NCI-H526 (cell line): ENCODE measurements around the gene TUB.

Experiments used
- DNase-seq, 2 experiments: peaks; one replicate each; lab custom pipeline; 2025; lab: John Stamatoyannopoulos, UW

The TUB gene

GRCh38 chr11:8107642-8108041, 26.6 kb downstream of the TUB start:
- DNase-seq, result peak in 1 of 2 experiments; percentile 14

DNA sequence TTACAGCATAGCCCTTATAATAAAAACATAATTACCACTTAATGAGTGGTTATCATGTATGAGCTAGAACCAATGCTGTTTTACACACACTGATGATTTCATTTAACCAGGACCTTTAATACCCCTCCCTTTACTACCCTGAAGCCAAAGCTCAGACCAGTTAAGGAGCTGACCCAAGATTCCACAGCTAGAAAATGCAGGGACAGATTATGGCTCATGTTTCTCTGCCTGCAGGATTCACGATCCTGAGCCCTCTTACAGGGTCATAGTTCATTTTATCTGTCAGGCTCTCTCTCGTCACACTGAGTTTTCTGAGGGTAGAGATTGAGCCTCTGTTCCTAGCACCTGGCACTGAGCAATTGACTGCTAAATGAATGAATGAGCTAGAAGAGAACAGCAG, 27.4 kb downstream of the TUB start:
- DNase-seq, result no peak

- DNase-seq, result no peak
These were observed 28.7 kb downstream of the TUB start for GRCh38 chr11:8109675-8110074.

DNA sequence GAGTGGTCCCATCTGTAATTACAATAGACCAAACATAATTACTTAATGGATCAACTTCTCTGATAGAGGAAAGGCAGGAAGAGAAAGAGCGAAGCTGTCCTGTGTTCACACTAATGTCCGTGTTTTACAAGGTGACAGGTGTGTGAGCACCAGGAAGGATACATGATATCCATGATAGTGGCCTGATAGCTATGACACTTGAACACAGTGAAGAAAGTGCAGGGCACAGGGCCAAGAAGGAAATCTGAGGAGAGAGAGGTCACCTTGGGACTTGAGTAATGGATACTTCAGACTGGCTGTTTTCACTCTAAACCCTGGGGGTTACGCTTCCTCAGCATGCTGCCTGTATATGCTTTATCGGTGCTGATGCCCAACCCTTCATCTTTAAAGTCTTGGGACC, 29.4 kb downstream of the TUB start:
- no peak for DNase-seq

DNA sequence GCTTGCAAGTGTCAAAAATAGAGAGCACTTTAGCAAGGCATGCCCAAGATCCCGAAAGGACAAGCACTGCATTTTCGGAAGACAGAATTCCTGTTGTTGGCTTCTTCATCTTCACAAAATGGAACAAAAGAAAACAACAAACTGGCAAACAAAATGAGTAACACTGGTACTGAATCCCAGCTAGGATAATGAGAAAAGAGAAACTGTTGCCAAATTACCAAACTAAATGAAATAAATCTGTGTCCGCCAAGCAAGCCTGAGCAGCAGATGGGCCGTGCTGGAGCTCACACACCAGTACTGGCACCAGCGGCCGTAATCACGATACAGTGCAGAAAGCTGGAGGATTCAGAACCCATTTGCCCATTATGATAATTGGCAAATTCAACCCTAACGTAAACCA, 30.6 kb downstream of the TUB start:
- DNase-seq, result no peak

DNA sequence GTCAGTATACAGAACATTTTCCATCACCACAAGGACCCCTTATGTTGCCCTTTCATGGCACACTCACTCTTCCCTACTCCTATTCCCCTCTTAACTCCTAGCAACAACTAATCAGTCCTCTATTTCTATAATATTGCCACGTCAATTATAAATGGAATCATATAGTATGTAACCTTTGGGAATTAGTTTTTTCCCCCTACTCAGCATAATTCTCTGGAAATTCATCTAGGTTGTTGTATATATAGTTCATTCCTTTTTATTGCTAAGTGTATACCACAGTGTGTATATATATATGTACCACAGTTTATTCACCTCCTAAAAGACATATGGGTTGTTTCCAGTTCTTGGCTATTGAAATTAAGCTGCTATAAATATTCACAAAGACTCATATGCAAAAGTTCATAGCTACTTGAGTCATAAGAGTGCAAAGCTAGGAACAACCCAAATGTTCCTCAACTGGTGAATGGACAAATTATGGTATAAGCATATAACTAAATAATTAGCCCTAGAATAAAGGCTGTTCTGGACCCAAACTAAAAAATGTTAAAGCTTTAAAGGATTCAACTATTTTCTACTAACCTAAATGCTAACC, 41.3 kb downstream of the TUB start:
- DNase-seq, result no peak

GRCh38 chr11:8126649-8127289, 45.8 kb downstream of the TUB start:
- DNase-seq, result no peak

DNA sequence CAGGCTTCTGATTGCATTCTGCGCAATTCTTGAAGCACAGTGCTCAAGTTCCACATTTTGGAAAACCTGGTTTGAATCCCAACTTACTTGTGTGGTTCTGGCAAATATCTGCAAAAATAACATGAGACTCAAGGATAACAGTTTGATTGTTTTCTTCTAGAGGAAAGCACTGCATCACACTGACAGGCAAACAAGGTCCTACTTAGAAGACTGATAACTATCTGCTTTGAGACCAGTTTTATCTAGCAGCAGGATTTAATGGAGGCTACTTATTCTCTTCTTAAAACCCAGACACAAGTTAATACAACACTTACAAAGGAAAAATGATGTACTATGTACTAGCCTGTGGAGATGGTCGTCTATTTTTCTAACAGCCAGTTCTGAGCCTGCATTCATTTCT, 46.4 kb downstream of the TUB start:
- no peak for DNase-seq

DNA sequence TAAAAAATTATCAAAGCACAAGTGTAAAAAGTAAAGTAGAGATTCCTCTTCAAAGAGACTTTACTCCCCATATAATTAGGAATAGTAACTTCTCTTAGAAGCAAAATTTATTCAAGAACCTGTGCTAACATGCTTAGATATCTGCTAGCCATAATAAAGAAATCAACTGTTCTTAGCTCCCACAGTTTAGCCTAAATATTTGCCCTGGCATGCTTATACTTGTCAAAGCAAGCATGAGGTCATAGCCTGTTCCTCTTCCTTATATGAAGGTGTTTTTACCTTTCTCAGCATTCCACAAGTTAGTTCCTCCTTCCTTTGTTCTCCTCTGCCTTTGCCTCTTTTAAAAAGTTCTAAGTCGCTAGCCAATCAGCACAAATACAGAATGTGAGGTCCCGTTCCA, 57.5 kb downstream of the TUB start:
- DNase-seq, result no peak

- DNase-seq, result peak in 1 of 2 experiments; percentile 27
These were observed 68.7 kb downstream of the TUB start for GRCh38 chr11:8149726-8150125.
